Renal cortical epithelial cell (primary cell): Measurements from ENCODE around the gene GNB4. TPM values are rescaled to one million over a fixed set of nuclear protein-coding genes. Genes with fewer than 3 reads are reported as not detected.

Experiments used
- DNase-seq: peaks from one replicate; pipeline ENCODE4 v3.0.0-alpha.2; 2011; ENCODE audit warnings: low read depth
- total RNA-seq: library from RNA; depleted of rRNA; stranded (reverse); fragments of >200 nt; gene quantifications from 2 replicates; pipeline ENCODE4 v1.2.3, GENCODE V29; 2014

The GNB4 gene
- total RNA-seq, 1 donor from 2014 or later = 42.0 TPM

- no peak for DNase-seq
These were observed 95.3 kb downstream of the GNB4 start for GRCh38 chr3:179355996-179356395.

GRCh38 chr3:179348325-179349013 is 102.8 kb downstream of the GNB4 start:
- DNase-seq = peak; percentile 67

- peak; percentile 92 for DNase-seq
These were observed 103.7 kb downstream of the GNB4 start, which contains the start of gene MFN1 for GRCh38 chr3:179347345-179348194. MFN1 (plus strand) TSS chr3:179347709; CDS start chr3:179348852, 1,143 bp downstream.

Other genes with a start within 250 kb of the GNB4 start
- gene KCNMB3, start 200.4 kb downstream of the GNB4 start, total RNA-seq = under 0.01 and 2.1 TPM in 2 replicates
- 51.4 and 60.9 TPM in 2 replicates for gene ZNF639, start 128.4 kb downstream of the GNB4 start, total RNA-seq
- 65.7 and 70.5 TPM in 2 replicates for gene MFN1, start 103.8 kb downstream of the GNB4 start, total RNA-seq
- 91.2 and 99.5 TPM in 2 replicates for gene ACTL6A, start 111.5 kb upstream of the GNB4 start, total RNA-seq
- 29.7 and 40.1 TPM in 2 replicates for gene MRPL47, start 153.2 kb upstream of the GNB4 start, total RNA-seq
- 133 and 171 TPM in 2 replicates for gene NDUFB5, start 153.3 kb upstream of the GNB4 start, total RNA-seq
- gene USP13, start 201.6 kb upstream of the GNB4 start, total RNA-seq = 6.3 and 14.8 TPM in 2 replicates